HepG2 (cell line): ENCODE measurements around the gene GLOD4.

Experiments
- MTA3 ChIP-seq: sonication (generic); formaldehyde crosslinking; IDR thresholded peaks from 2 replicates; pipeline ENCODE4 v1.4.0; 2020; ENCODE audit warnings: missing genetic modification reagents
- POLR2A ChIP-seq, 2 experiments: IDR thresholded peaks; 2 replicates each; pipeline ENCODE4 v1.6.1; 2011; ENCODE audit warnings: low read depth in 2 of 2, low read length in 2 of 2, mild to moderate bottlenecking in 1 of 2, moderate library complexity in 1 of 2; ENCODE audit not compliant: insufficient read depth in 1 of 2
- SALL1 ChIP-seq: sonication (generic); formaldehyde crosslinking; IDR thresholded peaks from 2 replicates; pipeline ENCODE4 v1.8.0; 2022; ENCODE audit warnings: mild to moderate bottlenecking, missing genetic modification reagents
- SOX6 ChIP-seq, 2 experiments: fragments of 450-650 bp in 1 of 2; sonication (generic) in 1 of 2; formaldehyde crosslinking in 1 of 2; IDR thresholded peaks; 2 replicates each; pipeline versions ENCODE4 v1.4.0 to v1.6.1; 2017 to 2020; ENCODE audit warnings: antibody characterized with exemption in 1 of 2, mild to moderate bottlenecking in 1 of 2, missing genetic modification reagents in 1 of 2
- YY1 ChIP-seq: IDR thresholded peaks from 2 replicates; pipeline ENCODE4 v1.6.1; 2011; ENCODE audit warnings: low read length, low read depth, moderate library complexity, mild to moderate bottlenecking; ENCODE audit not compliant: insufficient read depth, insufficient replicate concordance
- ZNF720 ChIP-seq: sonication (generic); formaldehyde crosslinking; IDR thresholded peaks from 2 replicates; pipeline ENCODE4 v1.4.0; 2020; ENCODE audit warnings: missing genetic modification reagents
- ZNF737 ChIP-seq: sonication (generic); formaldehyde crosslinking; IDR thresholded peaks from 2 replicates; pipeline ENCODE4 v1.5.0; 2020; ENCODE audit warnings: missing genetic modification reagents, mild to moderate bottlenecking, borderline replicate concordance
- TF ChIP-seq, protein P1 (sequence below): sonication (generic); formaldehyde crosslinking; conservative IDR thresholded peaks from 2 replicates; pipeline ENCODE4 v1.4.0; 2020; ENCODE audit warnings: missing genetic modification reagents
- TF ChIP-seq, protein P2 (sequence below): sonication (generic); formaldehyde crosslinking; IDR thresholded peaks from 2 replicates; pipeline ENCODE4 v1.5.0; 2020; ENCODE audit warnings: mild to moderate bottlenecking, missing genetic modification reagents, moderate library complexity

DNA sequence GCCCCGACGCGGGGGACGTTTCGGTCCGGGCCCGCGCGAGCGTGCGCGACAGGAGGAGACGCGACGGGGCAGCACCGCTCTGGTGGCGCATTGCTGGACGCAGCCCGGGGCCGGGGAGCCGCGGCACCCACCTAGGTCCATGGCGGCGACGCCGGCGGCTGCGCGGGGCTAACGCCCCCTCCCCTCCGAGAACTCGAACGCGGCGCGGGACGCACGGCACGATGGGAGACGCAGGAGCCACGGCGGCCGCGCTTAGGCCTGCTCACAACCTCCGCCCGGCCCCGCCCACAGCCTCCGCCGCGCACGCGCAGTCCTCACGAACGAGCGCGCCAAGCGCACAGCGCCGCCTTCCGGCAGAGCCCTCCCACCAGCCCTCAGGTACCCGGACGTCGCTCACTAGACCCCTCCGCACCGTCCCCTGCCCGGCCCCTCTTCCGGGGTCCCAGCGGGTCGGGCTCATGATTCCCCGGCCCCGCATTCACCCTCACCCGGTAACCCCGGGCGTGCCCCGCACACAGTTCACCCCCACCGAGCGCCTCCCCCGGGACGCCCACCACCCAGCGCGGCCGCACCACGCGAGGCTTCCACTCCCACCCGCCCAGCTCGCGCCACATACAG, 30.0 kb downstream of the GLOD4 start, which contains the start of gene GEMIN4:
- no peak for TF ChIP-seq ZNF720
- peak; percentile 73 for TF ChIP-seq YY1
- TF ChIP-seq, protein P1, sequence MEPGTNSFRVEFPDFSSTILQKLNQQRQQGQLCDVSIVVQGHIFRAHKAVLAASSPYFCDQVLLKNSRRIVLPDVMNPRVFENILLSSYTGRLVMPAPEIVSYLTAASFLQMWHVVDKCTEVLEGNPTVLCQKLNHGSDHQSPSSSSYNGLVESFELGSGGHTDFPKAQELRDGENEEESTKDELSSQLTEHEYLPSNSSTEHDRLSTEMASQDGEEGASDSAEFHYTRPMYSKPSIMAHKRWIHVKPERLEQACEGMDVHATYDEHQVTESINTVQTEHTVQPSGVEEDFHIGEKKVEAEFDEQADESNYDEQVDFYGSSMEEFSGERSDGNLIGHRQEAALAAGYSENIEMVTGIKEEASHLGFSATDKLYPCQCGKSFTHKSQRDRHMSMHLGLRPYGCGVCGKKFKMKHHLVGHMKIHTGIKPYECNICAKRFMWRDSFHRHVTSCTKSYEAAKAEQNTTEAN (CRISPR knock-in tag), result peak; percentile 21; the same call in 1 of the 2 replicates
- TF ChIP-seq, protein P2, sequence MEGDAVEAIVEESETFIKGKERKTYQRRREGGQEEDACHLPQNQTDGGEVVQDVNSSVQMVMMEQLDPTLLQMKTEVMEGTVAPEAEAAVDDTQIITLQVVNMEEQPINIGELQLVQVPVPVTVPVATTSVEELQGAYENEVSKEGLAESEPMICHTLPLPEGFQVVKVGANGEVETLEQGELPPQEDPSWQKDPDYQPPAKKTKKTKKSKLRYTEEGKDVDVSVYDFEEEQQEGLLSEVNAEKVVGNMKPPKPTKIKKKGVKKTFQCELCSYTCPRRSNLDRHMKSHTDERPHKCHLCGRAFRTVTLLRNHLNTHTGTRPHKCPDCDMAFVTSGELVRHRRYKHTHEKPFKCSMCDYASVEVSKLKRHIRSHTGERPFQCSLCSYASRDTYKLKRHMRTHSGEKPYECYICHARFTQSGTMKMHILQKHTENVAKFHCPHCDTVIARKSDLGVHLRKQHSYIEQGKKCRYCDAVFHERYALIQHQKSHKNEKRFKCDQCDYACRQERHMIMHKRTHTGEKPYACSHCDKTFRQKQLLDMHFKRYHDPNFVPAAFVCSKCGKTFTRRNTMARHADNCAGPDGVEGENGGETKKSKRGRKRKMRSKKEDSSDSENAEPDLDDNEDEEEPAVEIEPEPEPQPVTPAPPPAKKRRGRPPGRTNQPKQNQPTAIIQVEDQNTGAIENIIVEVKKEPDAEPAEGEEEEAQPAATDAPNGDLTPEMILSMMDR (CRISPR knock-in tag), result peak; percentile 97
- peak; percentile 69 to 89 for TF ChIP-seq POLR2A (IDR thresholded peaks at IDR 0.05; ENCODE audit: insufficient read depth in 1 of 2, low read depth in 2 of 2, low read length in 2 of 2)
- no peak for TF ChIP-seq SOX6 (IDR thresholded peaks at IDR 0.05)
- TF ChIP-seq SOX6 (CRISPR knock-in tag; IDR thresholded peaks at IDR 0.05), result peak; percentile 66
- TF ChIP-seq MTA3 (CRISPR knock-in tag), result no peak
- no peak for TF ChIP-seq ZNF737 (CRISPR knock-in tag)
- peak; percentile 69 for TF ChIP-seq SALL1 (CRISPR knock-in tag)
